Subcutaneous abdominal adipose tissue (tissue), 5 donors: Measurements from ENCODE around the gene KRTAP4-1.
"Not testable (repeated sequence)": the region's sequence is repeated elsewhere in the genome, so short reads cannot be mapped to it uniquely, and the experiment has no call there.

Experiments used
- H3K27ac ChIP-seq: one replicate; pipeline ENCODE4 v1.7.0; 2013; ENCODE audit warnings: low read depth, mild to moderate bottlenecking, inconsistent platforms, low read length, moderate library complexity
- H3K27me3 ChIP-seq, 5 donors: one replicate each; pipeline ENCODE4 v1.7.0; 2013; ENCODE audit warnings: low read length in 5 of 5, inconsistent platforms in 1 of 5; ENCODE audit not compliant: control insufficient read depth in 5 of 5, insufficient read depth in 4 of 5
- H3K36me3 ChIP-seq, 5 donors: one replicate each; pipeline ENCODE4 v1.7.0; 2013; ENCODE audit warnings: low read length in 5 of 5; ENCODE audit not compliant: control insufficient read depth in 5 of 5, insufficient read depth in 5 of 5
- H3K4me1 ChIP-seq, 5 donors: one replicate each; pipeline ENCODE4 v1.7.0; 2013; ENCODE audit warnings: low read length in 5 of 5, mild to moderate bottlenecking in 3 of 5, moderate library complexity in 1 of 5; ENCODE audit not compliant: control insufficient read depth in 5 of 5, insufficient read depth in 5 of 5
- H3K4me3 ChIP-seq, 5 donors: one replicate each; pipeline ENCODE4 v1.7.0; 2013; ENCODE audit warnings: low read length in 5 of 5, low read depth in 1 of 5
- H3K9ac ChIP-seq, 5 donors: one replicate each; pipeline ENCODE4 v1.7.0; 2013; ENCODE audit warnings: low read length in 5 of 5, mild to moderate bottlenecking in 4 of 5, moderate library complexity in 3 of 5
- H3K9me3 ChIP-seq, 5 donors: one replicate each; pipeline ENCODE4 v1.7.0; 2013; ENCODE audit warnings: low read length in 5 of 5; ENCODE audit not compliant: control insufficient read depth in 5 of 5
- donor health status: healthy.
- donor health status: healthy.
- donor health status: healthy.
- donor health status: healthy.
- donor health status: healthy.

KRTAP4-1 gene

GRCh38 chr17:41150026-41150425 is 34.7 kb downstream of the KRTAP4-1 start:
- H3K9ac ChIP-seq, result no peak overlapping the region

GRCh38 chr17:41149652-41149985 is 35.1 kb downstream of the KRTAP4-1 start, which contains the start of gene KRTAP4-5:
KRTAP4-5 (minus strand) TSS chr17:41149825; CDS start chr17:41149767, 58 bp downstream.
- H3K27ac ChIP-seq, result no peak within 1 kb of the TSS
- H3K4me3 ChIP-seq, result no peak within 1 kb of the TSS

More at GRCh38 chr17:41150026-41150425, 34.7 kb downstream of the KRTAP4-1 start:
- Histone ChIP-seq H3K4me1 (no peaks in the 10 kb centered on the region), H3K27ac (no peak overlapping the region), H3K4me3 (no peak overlapping the region), H3K27me3 (peaks cover 0 to 5% (median 0%) of the 10 kb centered on the region in 5 donors), H3K9me3 (no peaks in the 10 kb centered on the region), H3K36me3 (no peaks in the 10 kb centered on the region)

GRCh38 chr17:41148971-41149651 is 35.6 kb downstream of the KRTAP4-1 start:
- not testable (repeated sequence) for H3K27ac ChIP-seq, H3K27me3 ChIP-seq, H3K9me3 ChIP-seq, H3K4me1 ChIP-seq, H3K4me3 ChIP-seq, H3K9ac ChIP-seq, H3K36me3 ChIP-seq

More at GRCh38 chr17:41149652-41149985, 35.1 kb downstream of the KRTAP4-1 start, which contains the start of gene KRTAP4-5:
- Histone ChIP-seq H3K27me3 (peaks cover 0 to 5% (median 0%) of the 10 kb centered on the region in 5 donors), H3K9ac (no peak within 1 kb of the TSS), H3K4me1 (no peaks in the 10 kb centered on the region), H3K36me3 (no peaks in the 10 kb centered on the region), H3K9me3 (no peaks in the 10 kb centered on the region)

- Histone ChIP-seq H3K4me1 (no peaks in the 10 kb centered on the region), H3K9ac (no peak overlapping the region), H3K4me3 (no peak overlapping the region), H3K9me3 (peaks cover 0 to 12% (median 5%) of the 10 kb centered on the region in 5 donors), H3K36me3 (no peaks in the 10 kb centered on the region), H3K27me3 (peaks cover 0 to 5% (median 0%) of the 10 kb centered on the region in 5 donors), H3K27ac (no peak overlapping the region)
These were observed 37.0 kb downstream of the KRTAP4-1 start for GRCh38 chr17:41147531-41148204.

GRCh38 chr17:41145261-41145660 is 39.5 kb downstream of the KRTAP4-1 start:
- H3K4me3 ChIP-seq, result no peak overlapping the region
- H3K36me3 ChIP-seq, result no peaks in the 10 kb centered on the region
- no peaks in the 10 kb centered on the region for H3K4me1 ChIP-seq
- H3K27ac ChIP-seq, result no peak overlapping the region
- H3K27me3 ChIP-seq, result peaks cover 0 to 5% (median 0%) of the 10 kb centered on the region in 5 donors
- peaks cover under 1 to 14% (median 8%) of the 10 kb centered on the region in 5 donors for H3K9me3 ChIP-seq
- H3K9ac ChIP-seq, result no peak overlapping the region

GRCh38 chr17:41144846-41145245 is 39.9 kb downstream of the KRTAP4-1 start:
- Histone ChIP-seq H3K9ac (no peak overlapping the region), H3K9me3 (peaks cover 3 to 18% (median 11%) of the 10 kb centered on the region in 5 donors), H3K27ac (no peak overlapping the region), H3K27me3 (peaks cover 0 to 4% (median 0%) of the 10 kb centered on the region in 5 donors), H3K4me3 (no peak overlapping the region), H3K4me1 (no peaks in the 10 kb centered on the region), H3K36me3 (no peaks in the 10 kb centered on the region)

GRCh38 chr17:41141361-41141760 is 43.4 kb downstream of the KRTAP4-1 start:
- Histone ChIP-seq H3K27ac (no peak overlapping the region), H3K4me3 (no peak overlapping the region), H3K4me1 (no peaks in the 10 kb centered on the region), H3K27me3 (peaks cover 0 to 4% (median 0%) of the 10 kb centered on the region in 5 donors), H3K36me3 (no peaks in the 10 kb centered on the region), H3K9ac (no peak overlapping the region), H3K9me3 (peaks cover 3 to 21% (median 14%) of the 10 kb centered on the region in 5 donors)

- Histone ChIP-seq H3K36me3 (no peaks in the 10 kb centered on the region), H3K4me3 (no peak within 1 kb of the TSS), H3K27me3 (peaks cover 0 to 4% (median 0%) of the 10 kb centered on the region in 5 donors)
These were observed 44.2 kb downstream of the KRTAP4-1 start, which contains the start of gene KRTAP4-6 for GRCh38 chr17:41140360-41141131. KRTAP4-6 (minus strand) TSS chr17:41140544; CDS start chr17:41140487, 57 bp downstream.

GRCh38 chr17:41139865-41140264 is 44.8 kb downstream of the KRTAP4-1 start:
- H3K9me3 ChIP-seq, result peaks cover 3 to 21% (median 14%) of the 10 kb centered on the region in 5 donors
- not testable (repeated sequence) for H3K36me3 ChIP-seq, H3K27ac ChIP-seq, H3K27me3 ChIP-seq, H3K4me3 ChIP-seq, H3K4me1 ChIP-seq, H3K9ac ChIP-seq

More at GRCh38 chr17:41140360-41141131, 44.2 kb downstream of the KRTAP4-1 start, which contains the start of gene KRTAP4-6:
- Histone ChIP-seq H3K27ac (no peak within 1 kb of the TSS), H3K9me3 (peaks cover 3 to 21% (median 14%) of the 10 kb centered on the region in 5 donors), H3K4me1 (no peaks in the 10 kb centered on the region), H3K9ac (no peak within 1 kb of the TSS)
